SKM-1 (cell line): ENCODE measurements around the gene PPP1R3G.
"Not testable (repeated sequence)": the region's sequence is repeated elsewhere in the genome, so short reads cannot be mapped to it uniquely, and the experiment has no call there.

ENCODE experiments used
- DNase-seq: peaks from one replicate; lab custom pipeline; 2025; ENCODE audit not compliant: unreplicated experiment; lab: John Stamatoyannopoulos, UW

PPP1R3G gene

DNA sequence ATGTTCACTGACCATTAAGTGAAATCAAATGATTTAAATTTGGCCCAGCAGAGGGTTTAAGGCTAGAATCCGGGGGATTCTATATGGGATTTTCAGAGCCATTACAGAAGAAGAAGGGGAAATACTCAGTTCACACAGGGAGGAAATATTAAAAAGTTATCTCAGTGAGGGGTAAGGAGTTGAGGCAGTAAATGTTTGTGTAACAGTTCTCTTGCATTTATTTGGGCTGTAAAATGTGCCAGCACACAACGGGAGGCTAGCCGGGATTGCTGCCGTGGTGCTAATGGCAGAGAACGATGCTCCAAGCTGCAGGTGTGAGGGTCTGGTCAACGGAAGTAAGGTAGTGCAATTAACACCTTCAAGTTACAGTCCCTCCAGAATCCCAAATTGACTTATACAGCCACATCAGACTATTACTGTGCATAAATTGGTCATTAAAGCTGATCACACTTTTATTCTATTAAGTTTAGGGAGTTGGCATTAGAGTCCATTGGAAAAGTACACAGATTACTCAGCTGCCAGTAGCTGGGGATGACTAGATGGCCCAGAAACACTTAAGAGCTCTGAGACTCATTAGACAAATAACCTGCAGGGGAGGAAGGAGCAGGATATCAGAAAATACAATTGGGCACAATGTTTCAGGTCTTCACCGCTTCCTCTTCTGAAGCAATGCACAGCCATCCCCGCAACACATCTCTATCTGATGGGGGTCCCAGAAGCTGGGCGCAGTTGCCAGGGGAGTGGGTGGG lies 31.3 kb downstream of the PPP1R3G start:
- DNase-seq, result no peak

DNA sequence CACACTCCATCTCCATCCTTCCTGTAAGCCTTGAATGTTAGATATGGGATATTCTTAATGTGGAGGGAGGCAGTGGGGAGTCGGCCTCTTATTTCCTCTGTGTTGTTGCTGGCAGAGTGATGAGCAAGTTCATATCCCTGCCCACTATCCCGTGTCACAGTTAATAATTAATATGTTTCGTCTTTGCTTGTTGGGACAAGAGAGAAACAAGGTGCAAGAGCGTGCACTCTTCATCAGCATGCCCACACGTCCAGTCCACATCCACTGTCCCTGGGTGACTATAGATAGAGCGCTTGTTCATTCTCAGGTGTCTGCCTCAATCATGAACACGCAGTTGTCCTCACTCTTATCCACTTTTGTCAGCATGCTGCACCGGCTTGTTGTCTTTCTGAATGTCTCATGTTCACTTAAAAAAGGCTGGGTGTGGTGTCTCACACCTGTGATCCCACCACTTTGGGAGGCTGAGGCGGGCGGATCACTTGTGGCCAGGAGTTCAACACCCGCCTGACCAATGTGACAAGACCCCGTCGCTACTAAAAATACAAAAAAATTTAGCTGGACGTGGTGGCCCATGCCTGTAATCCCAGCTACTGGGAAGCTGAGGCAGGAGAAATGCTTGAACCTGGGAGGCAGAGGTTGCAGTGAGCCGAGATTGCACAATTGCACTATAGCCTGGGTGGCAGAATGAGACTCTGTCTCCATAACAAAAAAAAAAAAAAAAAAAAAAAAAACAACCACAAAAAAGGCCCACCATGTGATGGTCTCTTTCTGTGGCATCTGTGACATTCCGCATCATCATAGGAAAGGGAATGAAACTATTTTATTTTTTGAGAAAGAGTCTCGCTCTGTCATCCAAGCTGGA lies 34.2 kb downstream of the PPP1R3G start:
- DNase-seq, result no peak

DNA sequence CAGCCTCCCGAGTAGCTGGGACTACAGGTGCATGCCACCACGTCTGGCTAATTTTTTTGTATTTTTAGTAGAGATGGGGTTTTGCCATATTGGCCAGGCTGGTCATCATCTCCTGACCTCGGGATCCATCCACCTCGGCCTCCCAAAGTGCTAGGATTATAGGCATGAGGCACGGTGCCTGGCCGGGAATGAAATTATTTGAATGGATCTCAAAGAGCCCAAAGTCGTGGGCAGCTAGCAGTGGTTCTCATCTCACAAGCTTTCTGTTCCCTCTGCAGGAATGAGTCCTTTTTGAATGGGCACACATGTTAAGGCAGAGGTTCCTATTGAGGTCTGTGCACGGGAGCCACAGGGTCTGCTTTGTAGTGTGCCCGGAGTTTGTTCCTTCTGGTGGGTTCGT lies 34.9 kb downstream of the PPP1R3G start:
- DNase-seq, result no peak

DNA sequence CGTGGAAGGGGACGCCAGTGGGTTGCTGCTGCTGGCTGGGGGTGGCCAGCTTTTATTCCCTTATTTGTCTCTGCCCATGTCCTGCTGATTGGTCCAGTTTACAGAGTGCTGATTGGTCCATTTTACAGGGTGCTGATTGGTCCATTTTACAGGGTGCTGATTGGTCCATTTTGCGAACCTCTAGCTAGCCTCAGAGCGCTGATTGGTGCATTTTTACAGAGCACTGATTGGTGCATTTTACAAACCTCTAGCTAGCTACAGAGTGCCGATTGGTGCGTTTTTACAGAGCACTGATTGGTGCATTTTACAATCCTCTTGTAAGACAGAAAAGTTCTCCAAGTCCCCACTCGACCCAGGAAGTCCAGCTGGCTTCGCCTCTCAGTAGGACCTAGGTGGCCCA lies 35.4 kb downstream of the PPP1R3G start:
- not testable (repeated sequence) for DNase-seq

DNA sequence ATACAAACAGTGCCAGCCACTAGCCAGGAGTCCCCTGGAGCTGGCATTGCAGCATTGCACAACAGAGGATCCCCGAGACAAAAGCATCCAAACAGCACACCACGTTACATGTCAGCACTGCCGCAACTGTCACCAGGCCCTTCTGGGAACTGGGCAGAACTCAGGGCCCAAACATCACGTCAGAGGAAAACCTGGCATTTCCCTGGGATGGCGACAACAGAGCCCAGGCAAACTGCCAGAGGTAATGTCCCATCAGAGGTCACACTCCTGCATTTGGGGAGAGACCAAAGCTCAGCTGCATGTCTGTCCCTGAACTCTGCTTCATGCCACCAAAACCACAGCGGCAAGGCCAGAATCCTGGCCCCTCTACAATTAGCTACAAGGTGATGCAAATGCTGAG lies 36.3 kb downstream of the PPP1R3G start:
- DNase-seq, result no peak

DNA sequence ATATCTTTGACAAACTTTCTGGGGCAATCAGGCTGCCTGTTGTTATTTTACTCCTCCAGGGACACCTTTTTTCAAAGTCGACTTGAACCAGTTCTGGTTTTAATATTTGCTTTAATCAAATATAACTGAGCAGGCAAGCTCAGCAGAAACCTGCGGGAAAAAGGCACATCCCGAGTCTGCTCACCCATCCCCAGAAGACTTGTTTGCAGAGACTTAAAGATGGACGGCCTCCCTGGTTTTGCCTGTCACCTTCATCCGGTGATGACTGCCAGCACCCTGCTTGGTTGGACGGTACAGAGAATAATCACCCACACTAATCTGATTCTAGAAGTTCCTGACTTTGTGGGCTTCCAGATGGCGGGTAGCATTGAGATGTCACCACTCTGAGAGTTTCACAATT lies 36.8 kb downstream of the PPP1R3G start:
- no peak for DNase-seq

DNA sequence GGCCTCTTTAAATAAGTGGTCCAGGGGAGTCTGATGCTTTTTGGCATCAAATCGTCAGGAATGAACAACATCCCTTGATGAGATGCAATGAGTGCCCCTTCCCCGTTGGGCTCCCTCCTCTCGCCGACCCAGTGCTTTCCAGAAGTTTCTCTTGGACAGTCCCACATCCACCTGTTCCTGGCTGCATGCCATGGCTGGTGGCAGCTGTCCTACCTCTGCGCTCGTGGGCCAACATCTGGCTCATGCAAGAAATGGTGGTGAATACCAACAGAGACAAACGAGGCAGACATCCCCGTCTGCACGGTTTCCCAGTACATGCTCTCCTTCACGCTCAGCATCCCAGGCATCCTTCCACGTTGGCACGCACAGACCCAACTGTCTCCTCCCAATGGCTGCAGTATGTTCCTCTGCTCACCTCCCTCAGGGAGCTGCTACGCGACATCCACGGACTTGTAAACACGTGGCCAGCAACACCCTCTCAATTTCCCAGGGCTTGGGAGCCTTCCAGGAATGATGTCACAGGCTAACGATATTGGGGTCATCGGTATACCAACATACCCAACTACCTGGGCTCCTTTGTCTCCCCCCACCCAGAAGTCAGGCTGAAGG lies 37.5 kb downstream of the PPP1R3G start:
- DNase-seq, result no peak

DNA sequence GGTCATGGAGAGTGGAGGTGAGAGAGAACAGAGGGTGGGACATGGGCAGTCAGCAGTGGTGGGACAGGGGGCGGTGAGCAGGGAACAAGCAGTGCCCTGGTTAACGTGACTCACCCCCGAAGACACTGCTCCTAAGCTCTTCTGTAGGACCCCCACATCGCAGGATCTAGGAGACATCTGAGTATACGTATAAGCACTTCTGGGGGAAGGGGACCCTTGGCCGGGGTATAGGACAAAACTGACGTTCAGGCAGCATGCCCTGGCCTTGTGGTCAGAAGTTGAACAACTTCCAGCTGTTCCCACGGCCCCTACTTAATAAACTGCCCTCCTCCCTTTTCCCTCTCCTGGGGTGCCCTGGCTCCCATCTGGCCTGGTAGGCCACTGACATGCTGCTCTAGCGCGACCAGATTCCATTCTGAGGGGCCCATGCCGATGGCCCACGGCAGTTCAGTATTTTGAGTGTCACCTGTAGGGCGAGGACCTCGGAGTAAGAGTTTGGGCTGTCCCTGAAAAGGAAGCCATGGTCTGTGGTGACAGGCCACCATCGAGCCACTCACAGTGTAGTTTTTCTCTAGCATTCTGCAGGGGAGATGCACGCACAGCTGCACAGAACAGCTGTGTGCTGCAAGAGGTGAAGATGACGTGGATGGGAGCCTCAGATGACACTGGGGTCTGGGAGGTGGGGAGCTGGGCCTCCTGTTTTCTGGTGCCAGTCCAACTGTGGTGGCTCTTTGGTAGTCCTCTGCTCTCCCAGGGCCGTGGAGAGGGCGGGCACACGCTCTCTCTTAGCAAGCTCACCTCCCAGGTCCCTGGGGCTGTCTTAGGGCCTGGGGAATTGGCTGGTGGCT lies 38.4 kb downstream of the PPP1R3G start:
- DNase-seq, result no peak

DNA sequence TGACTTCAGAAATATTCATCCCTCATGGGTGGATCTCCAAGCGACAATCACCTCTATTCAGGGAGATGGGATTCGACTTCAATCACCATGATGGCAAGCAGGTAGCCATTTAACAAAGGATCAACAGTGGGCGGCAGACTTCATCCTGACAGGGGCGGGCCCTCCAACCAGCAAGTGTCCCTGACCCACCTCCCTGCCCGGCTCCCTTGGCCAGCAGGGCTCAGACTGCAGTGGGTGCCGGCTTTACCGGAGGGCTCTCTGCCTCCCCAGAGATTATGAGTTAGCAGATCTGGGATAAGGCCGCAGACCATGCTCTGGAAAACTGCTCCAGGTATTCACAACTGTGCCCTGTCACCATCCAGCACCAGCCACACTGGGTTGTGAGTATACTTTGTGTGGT lies 39.4 kb downstream of the PPP1R3G start:
- DNase-seq, result no peak

DNA sequence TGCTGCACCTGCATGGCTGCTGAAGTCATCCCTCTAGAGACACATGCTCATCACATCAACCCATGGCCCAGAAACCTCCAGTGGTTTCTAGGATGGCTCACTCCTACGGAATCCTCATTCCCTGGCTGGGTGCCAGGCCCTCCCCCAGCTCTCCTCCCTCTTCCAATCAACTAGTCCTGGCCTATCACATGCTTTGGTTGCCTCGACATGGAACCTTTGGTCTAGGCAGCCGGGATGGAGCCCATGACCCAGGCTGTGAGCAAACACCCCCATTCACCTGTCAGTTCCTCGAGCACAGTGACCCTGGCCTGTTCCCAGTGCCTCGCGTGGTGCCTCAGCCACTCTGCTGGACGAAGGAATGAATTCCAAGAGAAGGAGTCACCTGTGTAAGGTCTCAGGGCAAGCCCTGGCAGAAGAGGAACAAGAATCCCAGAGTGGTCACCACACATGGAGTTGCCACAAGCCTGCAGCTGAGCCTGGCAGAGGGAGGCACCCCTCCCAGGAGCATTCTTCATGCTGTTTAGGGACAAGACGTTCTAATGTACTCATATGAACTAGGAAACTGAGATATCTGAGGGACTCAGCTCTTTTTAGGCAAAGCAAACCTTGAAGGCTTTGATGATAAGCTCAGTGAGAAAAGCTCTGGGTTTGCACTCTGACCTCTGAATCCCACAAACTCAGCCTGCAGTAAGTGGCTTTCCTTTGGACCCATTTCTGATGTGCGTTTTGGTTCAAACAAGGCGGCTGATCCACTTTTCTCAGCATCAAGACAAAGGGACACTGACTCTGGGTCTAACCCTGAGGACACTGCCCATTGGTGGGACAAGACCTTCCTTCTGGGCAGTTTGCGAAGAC lies 40.2 kb downstream of the PPP1R3G start:
- DNase-seq, result no peak

DNA sequence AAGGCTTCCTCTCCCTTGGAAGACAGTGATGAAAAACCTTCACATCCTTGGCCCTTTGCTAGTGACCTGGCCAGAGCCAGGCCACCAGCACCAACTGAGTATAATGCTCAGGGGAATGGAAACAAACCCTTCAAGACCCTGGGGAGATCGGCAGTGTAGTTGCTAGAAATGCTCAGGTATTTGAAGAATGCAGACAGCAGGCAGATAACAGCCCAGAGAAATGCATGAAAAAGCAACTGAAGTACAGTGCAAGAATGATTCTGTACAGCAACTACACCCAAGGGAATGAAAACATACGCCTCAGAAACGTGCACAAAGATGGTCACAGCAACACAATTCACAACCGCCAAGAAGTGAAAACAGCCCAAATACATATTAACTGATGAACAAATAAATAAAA lies 41.1 kb downstream of the PPP1R3G start:
- DNase-seq, result no peak

DNA sequence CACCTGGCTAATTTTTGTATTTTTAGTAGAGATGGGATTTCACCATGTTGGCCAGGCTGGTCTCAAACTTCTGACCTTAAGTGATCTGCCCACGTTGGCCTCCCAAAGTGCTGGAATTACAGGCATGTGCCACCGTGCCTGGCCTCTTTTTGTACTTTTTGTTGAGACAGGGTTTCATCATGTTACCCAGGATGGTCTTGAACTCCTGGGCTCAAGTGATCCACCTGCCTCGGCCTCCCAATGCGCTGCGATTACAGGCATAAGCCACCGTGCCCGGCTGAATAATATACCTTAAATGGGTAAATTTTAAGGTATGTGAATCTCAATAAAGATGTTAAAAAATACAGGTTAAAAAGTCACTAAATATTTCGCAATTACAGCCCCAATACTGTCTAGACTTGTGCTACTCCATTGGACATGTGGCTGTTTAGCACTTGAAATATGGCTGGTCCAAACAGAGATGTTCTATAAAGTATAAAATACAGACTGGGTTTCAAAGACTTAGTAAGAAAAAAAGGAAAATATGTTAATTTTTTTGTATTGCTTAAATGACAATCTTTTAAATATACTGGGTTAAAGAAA lies 42.1 kb downstream of the PPP1R3G start:
- no peak for DNase-seq

DNA sequence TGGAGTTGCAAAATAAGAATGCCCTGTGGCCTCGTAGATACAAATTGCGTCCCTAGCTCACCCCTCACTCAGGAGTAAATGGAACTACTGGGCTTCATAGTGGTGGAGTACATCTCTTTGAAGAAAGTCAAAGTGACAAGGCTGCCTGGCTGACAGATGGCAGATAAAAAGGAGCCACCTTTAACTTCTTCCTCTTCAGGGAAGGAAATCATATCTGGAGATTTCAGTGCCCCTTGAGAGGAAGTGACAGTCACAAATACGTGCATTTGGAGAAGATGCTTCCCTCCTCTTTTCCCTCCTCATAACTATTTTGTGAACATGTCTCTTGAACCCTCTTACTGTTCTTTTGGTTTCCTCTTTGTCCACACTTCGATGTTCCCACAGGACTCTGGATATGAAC lies 43.2 kb downstream of the PPP1R3G start:
- DNase-seq, result no peak

DNA sequence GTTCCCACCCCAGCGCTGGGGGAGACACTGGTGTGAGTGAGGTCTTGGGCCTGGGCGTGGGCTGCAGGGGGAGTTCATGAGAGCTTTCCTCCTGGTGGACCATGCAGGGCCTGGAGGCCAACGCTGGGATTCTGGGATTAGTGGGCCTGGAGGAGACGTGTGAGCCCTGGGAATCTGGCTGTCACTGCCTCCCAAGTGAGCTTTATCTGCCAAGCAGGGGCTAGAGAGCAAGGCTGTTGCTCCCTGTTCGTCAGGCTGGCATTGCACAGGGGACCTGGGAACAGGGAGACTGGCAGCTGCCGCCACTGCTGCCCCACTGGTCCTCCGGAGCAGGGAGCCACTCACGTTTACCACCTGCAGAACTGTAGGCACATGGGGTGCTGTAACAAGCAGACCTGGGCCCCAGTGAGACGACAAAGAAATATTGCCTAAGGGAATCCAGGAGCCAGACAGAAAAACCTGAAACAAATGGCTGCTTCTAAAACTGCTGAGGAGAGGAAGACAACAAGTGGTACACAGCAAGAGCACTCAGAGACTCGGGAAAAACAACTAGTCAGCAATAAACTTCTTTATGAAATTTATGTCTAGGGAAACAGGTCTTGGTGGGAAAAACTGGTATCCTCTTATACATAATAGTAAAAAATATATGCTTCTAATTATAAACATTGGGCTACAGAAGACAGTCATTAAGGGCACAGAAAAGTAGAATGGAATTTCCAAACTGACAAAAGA lies 45.2 kb downstream of the PPP1R3G start:
- no peak for DNase-seq

DNA sequence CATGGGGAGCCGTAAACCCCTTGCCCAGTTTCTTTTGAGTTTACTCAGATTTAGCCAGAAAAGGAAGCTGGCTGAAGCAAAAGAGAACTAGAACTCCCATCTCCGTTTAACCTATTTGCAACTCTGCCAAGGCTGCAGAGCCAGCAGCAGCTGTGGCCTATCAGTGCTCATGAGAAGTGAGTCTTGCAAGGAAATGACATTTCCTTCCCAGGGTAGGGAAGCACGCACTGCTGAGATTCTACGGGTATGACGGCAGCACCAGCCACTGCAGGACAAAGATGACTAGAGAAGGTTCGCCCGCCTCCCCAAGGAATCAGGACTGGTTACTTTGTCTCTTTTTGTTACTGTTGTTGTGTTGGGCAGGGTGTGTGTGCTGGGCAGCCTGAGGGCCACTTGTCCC lies 47.6 kb downstream of the PPP1R3G start:
- DNase-seq, result no peak

DNA sequence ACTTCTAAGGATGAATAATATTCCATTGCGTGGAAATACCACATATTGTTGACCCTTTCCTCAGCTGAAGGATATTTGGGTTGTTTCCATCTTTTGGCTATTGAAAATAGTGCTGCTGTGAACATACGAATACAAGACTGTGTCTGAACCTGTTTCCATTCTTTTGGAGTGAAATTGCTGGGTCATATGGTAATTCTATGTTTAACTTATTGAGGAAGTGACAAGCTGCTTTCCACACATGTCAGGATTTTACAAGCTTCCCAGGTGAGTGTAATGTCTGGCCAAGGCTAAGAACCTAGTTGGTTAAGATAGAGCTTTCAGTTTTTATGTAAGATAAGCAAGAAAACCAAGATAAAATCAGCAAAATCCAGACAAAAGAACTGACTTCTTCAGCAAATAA lies 48.8 kb downstream of the PPP1R3G start:
- DNase-seq, result no peak

DNA sequence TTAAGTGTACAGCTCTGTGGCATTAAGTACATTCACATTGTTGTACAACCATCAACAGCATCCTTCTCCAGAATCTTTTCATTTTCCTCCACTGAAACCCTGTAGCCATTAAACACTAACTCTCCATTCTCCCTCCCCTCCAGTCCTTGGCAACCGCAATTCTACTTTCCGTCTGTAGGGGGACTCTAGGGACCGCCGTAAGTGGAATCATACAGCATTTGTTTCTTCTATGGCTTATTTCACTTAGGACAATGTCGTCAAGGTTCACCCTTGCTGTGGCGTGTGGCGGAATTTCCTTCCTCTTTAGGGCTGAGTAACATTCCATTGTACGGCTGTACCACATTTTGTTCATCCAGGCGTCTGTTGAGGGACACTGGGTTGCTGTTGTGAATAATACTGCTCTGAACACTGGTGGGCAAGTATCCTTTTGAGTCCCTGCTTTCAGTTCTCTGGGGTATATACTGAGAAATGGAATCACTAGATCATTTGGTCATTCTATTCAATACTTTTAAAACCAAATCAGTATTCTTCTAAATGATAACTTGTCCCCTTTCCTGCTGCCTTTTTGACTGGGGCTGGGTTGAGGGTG lies 50.7 kb downstream of the PPP1R3G start:
- DNase-seq, result peak; percentile 30

DNA sequence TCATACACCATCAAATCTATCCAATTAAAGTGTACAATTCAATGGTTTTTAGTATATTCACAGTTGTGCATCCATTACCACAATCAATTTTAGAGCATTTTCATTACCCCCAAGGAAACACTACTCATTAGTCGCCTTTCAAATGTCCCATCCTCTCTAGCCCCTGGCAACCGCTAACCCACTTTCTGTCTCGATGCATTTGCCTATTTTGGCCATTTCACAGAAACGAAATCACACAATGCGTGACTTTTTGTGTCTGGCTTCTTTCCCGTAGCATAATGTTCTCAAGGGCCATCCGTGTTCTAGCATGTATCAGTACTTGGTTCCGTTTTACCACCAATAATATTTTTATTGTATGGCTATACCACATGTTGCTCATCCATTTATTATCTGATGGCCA lies 51.7 kb downstream of the PPP1R3G start:
- DNase-seq, result no peak
